GM21717 (cell line): Measurements from ENCODE around the gene LTO1.
"Not testable (repeated sequence)": the region's sequence is repeated elsewhere in the genome, so short reads cannot be mapped to it uniquely, and the experiment has no call there.

Source experiments
- ATAC-seq: cut with Tn5 transposase; IDR thresholded peaks from one replicate; pipeline ENCODE4 v1.9.1; 2021; ENCODE audit warnings: mild to moderate bottlenecking, moderate library complexity; ENCODE audit not compliant: unreplicated experiment

The LTO1 gene

DNA sequence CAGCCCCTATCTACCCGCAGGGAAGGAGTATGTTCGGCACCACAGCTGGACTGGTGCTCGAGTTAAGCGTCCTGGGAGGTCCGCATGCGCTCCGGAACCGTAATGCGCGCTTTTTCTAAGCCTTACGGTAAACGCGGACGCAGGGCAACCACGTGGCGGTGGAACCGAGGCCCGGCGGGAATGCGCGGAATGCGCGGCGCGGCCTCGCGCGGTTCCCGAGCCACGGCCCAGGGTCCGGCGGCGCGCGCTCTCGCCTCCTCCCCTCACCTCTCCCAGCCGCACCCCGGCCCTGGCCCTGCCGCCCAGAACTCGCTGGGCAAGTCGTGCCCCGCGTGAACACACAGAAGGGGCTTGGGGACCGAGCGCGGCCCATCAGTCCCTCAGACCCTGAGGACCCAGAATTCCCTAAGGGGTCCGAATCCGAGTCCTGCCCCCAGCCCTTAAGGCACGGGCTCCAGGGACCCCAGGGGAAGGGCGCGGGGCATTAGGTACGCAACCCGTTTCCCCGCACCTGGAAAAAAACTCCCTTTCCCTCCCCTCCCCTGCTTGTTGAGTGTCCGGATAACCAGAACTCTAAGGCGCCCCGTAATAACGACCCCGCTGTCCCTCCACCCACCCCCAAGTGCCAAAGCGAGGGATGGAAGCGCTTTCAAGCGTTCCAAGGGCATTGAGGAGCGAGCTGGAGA is 38.5 kb downstream of the LTO1 start:
- ATAC-seq: no peak

DNA sequence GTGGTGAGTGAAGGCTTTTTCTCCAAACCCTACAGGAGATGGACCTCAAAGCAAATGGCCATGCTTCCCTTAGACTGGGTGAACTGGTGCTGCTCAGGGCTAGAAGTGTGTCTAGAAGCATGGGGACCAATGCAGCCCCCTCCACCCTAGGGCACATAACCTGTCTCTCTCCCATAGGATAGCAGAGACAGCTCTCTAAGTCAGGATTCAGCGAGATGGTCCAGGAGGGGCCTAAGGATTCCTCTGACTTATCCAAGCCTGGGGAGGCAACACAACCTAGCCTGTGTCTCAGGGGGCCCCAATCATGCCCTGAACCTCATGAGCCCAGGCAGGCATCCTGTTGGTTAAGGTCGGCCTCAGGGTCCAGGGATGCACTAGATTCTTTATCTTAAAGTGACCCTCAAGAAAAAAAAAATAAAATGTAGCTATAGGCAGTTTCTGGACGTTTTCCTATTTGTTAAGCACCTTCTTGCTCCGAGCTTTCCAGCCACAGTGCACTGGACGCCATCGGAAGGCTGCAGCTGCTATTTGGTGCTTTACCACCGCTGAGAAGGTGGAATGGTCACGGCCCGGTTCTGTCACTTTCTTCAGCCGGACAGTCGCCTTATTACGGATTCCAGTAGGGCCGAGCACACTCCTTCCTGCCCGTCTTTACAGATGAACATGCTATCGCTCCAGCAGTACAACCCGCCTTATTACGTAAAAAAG is 39.2 kb downstream of the LTO1 start:
- ATAC-seq: no peak

DNA sequence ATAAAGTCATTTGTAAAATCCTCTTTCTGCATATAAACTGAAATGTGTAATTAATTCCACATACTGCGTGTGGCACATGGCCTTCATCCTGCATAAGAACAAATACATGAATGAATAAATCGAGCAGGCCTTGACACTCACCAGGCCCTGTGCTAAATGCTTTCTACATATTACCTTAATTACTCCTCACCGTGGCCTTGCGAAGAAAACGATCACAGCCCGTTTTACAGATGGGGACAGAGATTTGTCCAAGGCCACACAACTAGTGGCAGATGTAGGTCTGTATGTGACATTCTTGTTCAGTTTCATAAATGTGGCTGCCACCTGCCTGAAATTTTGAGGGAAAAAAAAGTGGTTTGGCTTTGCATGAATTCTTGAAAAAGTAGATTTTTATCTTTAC is 40.0 kb downstream of the LTO1 start:
- ATAC-seq: no peak

DNA sequence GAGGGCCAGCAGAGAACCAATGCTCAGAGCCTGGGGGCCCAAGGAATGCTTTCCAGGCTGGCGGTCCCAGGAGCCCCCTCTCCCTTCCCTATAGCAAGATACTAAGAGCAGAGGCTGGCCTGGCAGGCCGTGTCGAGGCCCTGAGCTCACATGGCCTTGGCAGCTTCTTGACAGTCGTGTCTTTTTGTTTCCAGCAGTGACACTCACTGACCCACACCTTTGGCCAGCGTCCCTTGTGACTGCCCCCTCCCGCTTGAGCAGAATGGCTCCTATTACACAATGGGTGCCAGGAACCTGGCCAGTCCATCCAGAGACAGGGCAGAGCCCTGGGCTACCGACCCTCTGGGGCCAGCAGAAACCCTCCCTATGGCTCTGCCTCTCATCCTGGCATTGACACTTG is 40.6 kb downstream of the LTO1 start:
- ATAC-seq: no peak

DNA sequence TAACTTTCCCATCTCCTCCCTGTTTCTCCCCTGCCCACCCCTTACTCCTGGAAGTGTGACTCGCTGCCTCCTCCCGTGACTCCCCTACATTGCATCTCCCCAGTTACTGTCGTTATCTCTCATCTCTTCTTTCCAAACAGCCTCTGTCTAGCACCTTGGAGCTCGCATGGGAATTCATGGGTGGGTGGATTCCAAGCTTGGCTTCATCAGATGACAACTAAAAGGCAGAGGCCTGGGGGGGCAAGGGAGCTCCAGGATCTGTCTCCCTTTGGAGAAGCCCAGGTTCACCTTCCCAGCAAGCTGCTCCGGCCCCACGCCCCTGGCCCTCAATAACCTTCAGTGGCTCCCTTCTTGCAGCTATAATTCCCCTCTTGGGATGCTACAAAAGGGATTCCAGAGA is 41.1 kb downstream of the LTO1 start:
- ATAC-seq: no peak

DNA sequence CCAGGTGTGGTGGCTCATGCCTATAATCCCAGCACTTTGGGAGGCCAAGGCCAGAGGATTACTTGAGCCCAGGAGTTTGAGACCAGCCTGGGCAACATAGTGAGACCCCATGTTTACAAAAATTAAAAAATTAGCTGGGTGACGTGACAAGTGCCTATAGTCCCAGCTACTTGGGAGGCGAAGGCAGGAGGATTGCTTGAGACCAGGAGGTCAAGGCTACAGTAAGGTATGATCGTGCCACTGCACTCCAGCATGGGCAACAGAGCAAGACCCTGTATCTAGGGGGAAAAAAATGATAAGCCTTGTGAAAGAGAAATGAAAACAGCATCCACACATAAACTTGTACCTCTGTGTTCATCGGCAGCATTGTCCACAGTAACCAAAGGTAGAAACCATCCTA is 42.3 kb downstream of the LTO1 start:
- ATAC-seq: no peak

DNA sequence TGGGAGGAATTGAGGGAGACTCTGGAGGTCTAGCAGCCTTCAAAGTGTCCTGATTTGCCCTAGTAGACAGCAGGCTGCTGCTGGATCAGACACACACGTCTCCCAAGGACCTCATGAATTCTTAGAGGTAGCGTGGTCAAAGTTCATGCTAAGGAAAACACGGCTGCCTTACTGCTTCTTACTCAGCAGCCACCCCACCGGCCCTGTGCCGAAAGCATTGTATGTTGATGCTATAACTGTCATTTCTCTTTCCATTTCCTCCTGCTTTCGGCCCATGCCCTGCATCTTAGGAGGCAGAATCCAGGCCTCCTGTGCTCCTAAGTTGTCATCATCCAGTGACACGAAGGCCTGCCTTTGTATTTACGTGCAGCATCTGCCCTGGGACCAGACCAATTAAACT is 44.7 kb downstream of the LTO1 start:
- ATAC-seq: no peak

DNA sequence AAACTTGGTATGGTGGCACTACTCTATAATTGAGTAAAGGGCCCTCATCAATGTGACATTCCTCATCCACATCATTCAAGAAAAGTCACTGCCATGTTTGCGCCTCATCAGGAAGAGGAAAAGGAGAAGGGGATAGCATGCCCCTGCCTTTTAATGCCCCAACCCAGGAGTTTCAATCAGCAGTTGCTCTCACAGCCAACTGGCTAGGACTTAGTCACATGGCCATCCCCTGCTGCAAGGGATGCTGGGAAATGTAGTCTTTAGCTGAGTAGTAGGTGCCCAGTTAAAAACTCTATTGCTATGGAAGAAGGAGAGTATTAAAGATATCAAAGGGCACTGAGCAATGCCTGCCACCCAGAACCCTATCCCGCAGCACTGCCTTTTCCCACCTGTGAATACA is 45.1 kb downstream of the LTO1 start:
- no peak for ATAC-seq

DNA sequence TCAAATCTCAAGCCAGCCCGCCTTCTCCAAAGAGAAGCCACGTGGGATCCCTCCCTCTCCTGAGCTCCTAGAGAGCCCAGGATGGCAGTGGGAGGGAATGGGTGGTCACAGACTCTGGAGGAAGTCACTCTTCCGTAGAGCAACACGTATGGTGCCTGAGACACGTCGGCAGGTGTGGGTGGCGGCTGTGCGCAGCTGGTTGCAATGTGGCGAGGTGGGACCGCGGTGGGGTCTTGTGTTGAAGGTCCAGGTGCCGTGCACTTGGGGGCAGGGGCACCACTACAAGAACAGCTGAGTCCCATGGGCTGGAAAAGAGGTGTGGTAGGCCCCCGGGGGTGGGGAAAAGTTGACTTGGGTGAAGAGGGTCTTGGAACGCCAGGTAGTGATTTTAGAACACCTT is 47.6 kb downstream of the LTO1 start:
- no peak for ATAC-seq

DNA sequence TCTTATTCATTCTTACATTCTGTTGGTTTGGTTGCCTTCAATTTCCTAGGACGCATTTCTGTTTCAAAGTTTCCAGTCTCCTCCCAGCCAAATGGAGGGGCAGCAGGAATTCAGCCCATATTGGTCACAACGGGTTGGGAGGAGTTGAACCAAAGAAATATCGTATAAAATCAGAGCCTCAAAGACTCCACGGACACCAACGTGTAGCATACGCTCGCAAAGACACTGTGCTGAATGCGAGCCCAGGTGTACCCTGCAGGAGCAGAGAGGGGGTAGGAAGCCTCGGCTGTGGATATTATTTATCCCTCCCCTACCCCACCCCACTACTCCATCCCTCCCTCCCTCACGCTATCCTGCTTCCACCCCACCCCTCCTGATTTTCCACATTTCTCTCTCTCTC is 49.7 kb downstream of the LTO1 start:
- ATAC-seq: no peak

DNA sequence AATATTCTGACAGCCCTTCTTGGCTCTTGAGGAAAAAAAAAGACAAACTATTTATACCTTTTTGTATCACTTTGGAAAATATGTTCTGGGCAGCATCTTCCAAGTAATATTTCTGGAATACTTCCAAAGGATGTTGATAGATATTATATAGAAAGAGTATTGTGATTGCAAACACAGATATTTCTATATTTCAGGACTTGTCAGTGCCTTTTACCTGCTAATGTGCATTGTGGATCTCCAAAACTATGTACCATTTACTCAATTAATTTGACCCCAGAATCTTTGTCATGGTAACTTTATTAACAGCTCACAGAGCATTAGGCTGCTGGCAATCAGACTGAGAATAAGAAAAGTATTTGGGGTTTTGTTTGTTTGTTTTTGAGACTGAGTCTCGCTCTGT is 50.9 kb downstream of the LTO1 start:
- no peak for ATAC-seq

DNA sequence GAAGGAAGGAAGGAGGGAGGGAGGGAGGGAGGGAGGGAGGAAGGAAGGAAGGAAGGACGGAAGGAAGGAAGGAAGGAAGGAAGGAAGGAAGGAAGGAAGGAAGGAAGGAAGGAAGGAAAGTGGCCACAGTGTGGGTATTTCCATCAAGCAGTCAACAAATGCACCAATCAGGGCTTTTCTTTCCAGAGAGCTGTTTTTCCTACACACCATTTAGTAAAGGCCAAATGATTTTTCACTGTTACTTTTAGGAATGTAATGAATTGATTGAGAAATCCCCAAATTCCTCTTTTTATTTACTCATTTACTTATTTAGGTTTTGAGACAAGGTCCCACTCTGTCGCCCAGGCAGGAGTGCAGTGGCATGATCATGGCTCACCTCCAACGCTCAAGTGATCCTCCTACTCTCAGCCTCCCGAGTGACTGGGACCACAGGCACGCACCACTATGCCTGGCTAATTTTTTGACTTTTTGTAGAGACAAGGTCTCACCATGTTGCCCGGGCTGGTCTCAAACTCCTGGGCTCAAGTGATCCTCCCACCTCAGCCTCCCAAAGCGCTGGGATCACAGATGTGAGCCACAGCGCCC is 53.0 kb downstream of the LTO1 start:
- ATAC-seq: not testable (repeated sequence)

DNA sequence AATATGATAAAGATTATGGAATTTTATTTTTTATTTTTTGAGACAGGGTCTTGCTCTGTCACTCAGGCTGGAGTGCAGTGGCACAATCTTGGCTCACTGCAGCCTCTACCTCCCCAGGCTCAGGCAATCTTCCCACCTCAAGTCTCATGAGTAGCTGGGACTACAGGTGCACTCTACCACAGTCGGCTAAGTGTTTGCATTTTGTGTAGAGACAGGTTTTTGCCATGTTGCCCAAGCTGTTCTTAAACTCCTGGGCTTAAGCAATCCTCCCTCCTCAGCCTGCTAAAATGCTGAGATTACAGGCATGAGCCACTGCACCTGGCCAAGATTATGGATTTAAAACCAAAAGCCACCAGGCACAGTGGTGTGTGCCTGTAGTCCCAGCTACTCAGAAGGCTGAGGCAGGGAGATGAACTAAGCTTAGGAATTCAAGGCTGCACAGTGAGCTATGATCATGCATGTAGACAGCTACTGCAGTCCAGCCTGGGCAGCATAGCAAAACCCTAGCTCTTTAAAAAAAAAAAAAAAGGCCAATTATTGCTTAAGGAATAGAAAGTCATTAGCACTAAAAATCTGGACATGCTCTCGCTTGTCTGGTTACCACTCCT is 54.4 kb downstream of the LTO1 start:
- ATAC-seq: no peak

DNA sequence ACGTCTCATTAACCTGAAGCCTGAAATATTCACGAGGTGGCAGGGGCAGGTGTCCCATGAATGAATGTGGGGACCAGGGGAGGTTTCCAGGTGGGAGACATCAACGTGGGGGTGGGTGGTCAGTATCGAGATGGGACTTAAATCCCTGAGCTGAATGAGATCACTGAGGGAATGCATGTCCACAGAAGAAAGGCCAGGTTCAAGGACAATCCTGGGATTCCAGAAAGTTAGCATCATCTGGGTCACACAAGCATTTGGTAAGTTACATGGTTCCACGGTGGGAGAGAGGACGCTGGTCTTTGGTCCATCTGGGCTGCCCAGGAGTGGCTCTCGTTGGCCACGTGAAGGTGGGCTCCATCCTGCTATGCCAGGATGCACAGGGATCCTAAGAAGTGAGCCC is 56.9 kb downstream of the LTO1 start:
- ATAC-seq: no peak

DNA sequence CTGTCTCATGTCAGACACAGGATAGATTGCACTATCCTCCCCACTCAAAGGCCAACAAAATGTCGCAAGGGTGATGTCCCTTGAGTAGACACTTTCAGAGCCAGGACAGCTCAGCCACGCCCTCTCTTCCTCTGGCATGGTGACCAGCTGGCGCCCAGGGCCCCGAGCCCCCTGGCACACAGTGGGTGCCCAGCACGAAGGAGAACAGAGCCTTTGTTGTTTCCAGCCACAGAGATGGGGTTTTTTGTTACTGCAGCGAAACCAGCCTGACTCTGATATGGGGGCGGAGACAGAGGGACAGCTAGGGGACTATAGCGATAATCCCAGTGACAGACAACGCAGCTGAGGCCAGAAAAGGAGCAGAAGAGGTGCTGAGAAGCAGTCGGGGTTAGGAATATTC is 57.5 kb downstream of the LTO1 start:
- no peak for ATAC-seq

DNA sequence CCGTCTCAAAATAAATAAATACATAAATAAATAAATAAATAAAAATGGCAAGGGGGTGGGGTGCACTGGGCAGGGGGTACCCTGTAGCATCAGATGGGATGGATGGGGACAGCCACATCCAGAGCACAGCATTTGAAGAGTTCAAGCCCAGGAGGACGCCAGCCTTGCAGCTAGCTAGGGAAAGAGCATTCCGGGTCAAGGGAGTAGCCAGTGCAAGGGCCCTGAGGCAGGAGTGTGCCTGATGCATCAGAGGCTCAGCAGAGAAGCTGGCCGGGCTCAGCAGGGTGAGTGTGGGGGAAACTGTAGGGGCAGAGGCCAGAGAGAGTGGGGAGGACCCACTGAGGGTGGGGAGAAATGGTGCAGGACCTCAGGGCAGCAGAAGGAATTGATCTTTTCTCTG is 57.9 kb downstream of the LTO1 start:
- no peak for ATAC-seq
